ENCODE results near the gene THAP11. TPM values are rescaled to one million over a fixed set of nuclear protein-coding genes. Genes with fewer than 3 reads are reported as not detected.

THAP11 gene
- total and polyA plus RNA-seq, 8 donors = 12.5 to 109 (median 39.3) TPM

- Histone ChIP-seq H3K4me3 (no peak overlapping the region), H3K4me1 (peaks cover 12 to 27% (median 15%) of the 10 kb centered on the region in 4 donors), H3K27me3 (no peaks in the 10 kb centered on the region), H3K36me3 (peaks cover 69 to 96% (median 89%) of the 10 kb centered on the region in 4 donors), H3K27ac (no peak overlapping the region), H3K9me3 (no peaks in the 10 kb centered on the region)
- intact Hi-C loops (cut with DNase I; ENCODE audit: low total_unique reads) = loop anchor here (5.0 kb wide), 2 partner anchors 45 to 160 kb away; no protein-coding TSS in a partner anchor
- TF ChIP-seq EP300 (IDR thresholded peaks at IDR 0.05) (no peak), CTCF (IDR thresholded peaks at IDR 0.05) (no peak), POLR2A (IDR thresholded peaks at IDR 0.05) (no peak), POLR2AphosphoS5 (IDR thresholded peaks at IDR 0.05) (no peak)
- WGBS, 5 donors = 63 to 79% (median 77%) methylated on average over 11 to 18 of the region's 18 CpGs
- DNase-seq = no peak
These were observed 40.4 kb downstream of the THAP11 start for GRCh38 chr16:67882374-67883145.

GRCh38 chr16:67883146-67883871 is 41.2 kb downstream of the THAP11 start:
- WGBS, 5 donors = 58 to 65% (median 63%) methylated on average over 6 of the region's 6 CpGs
- no peak for DNase-seq
- Histone ChIP-seq H3K27ac (peak overlapping the region in 3 of 5 donors; percentile 17 to 80 (median 47)), H3K9me3 (no peaks in the 10 kb centered on the region), H3K4me1 (peaks cover 12 to 27% (median 15%) of the 10 kb centered on the region in 4 donors), H3K4me3 (no peak overlapping the region), H3K36me3 (peaks cover 61 to 89% (median 81%) of the 10 kb centered on the region in 4 donors), H3K27me3 (no peaks in the 10 kb centered on the region)
- TF ChIP-seq POLR2A (IDR thresholded peaks at IDR 0.05) (no peak), EP300 (IDR thresholded peaks at IDR 0.05) (no peak), POLR2AphosphoS5 (IDR thresholded peaks at IDR 0.05) (no peak), CTCF (IDR thresholded peaks at IDR 0.05) (no peak)
- intact Hi-C loops (cut with DNase I; ENCODE audit: low total_unique reads) = loop anchor here (5.0 kb wide), 2 partner anchors 44 to 159 kb away; no protein-coding TSS in a partner anchor

- H3K36me3 ChIP-seq = peaks cover 56 to 83% (median 76%) of the 10 kb centered on the region in 4 donors
- intact Hi-C loops (cut with DNase I; ENCODE audit: low total_unique reads) = loop anchor here (5.0 kb wide), 2 partner anchors 43 to 158 kb away; no protein-coding TSS in a partner anchor
These were observed 41.7 kb downstream of the THAP11 start for GRCh38 chr16:67883872-67884261.

More at GRCh38 chr16:67883872-67884261, 41.7 kb downstream of the THAP11 start:
- peak; percentile 76 to 83 for DNase-seq
- Histone ChIP-seq H3K27ac (peak overlapping the region in 3 of 5 donors; percentile 33 to 80 (median 47)), H3K9me3 (no peaks in the 10 kb centered on the region), H3K4me3 (no peak overlapping the region), H3K4me1 (peaks cover 12 to 27% (median 15%) of the 10 kb centered on the region in 4 donors), H3K27me3 (no peaks in the 10 kb centered on the region)
- no peak for TF ChIP-seq EP300 (IDR thresholded peaks at IDR 0.05)
- TF ChIP-seq CTCF (IDR thresholded peaks at IDR 0.05) = peak in 5 of 7 experiments; percentile 59 to 91 (median 81)
- WGBS, 5 donors = 42 to 61% (median 54%) methylated on average over 7 to 11 of the region's 11 CpGs

All from stomach (tissue), 9 donors.